NOMO-1 treated with DMSO at 0.1 percent for 48 hours (cell line): Measurements from ENCODE around the gene C12orf76.
"Not testable (repeated sequence)": the region's sequence is repeated elsewhere in the genome, so short reads cannot be mapped to it uniquely, and the experiment has no call there.

Experiments
- DNase-seq: peaks from one replicate; lab custom pipeline; 2025; ENCODE audit not compliant: unreplicated experiment; lab: John Stamatoyannopoulos, UW

The C12orf76 gene

GRCh38 chr12:110048242-110049027, at the start of gene C12orf76:
C12orf76 (minus strand) TSS chr12:110048522; CDS start chr12:110048495, 27 bp downstream.
- peak; percentile 98 for DNase-seq

GRCh38 chr12:110093631-110094311, 45.4 kb upstream of the C12orf76 start:
- DNase-seq, result no peak

GRCh38 chr12:110091136-110091711, 42.9 kb upstream of the C12orf76 start:
- DNase-seq, result no peak

GRCh38 chr12:110090266-110091135, 42.2 kb upstream of the C12orf76 start:
- DNase-seq, result no peak

GRCh38 chr12:110088936-110089335, 40.6 kb upstream of the C12orf76 start:
- peak; percentile 69 for DNase-seq

- peak; percentile 90 for DNase-seq
These were observed 39.9 kb upstream of the C12orf76 start for GRCh38 chr12:110088216-110088615.

GRCh38 chr12:110084314-110085015, 36.1 kb upstream of the C12orf76 start:
- no peak for DNase-seq

- DNase-seq, result no peak
These were observed 32.1 kb upstream of the C12orf76 start for GRCh38 chr12:110080410-110080809.

GRCh38 chr12:110079477-110080400, 31.4 kb upstream of the C12orf76 start:
- DNase-seq, result peak; percentile 92

- no peak for DNase-seq
These were observed 29.5 kb upstream of the C12orf76 start for GRCh38 chr12:110077800-110078199.

- DNase-seq, result no peak
These were observed 27.6 kb upstream of the C12orf76 start for GRCh38 chr12:110075880-110076279.

- no peak for DNase-seq
These were observed 25.8 kb upstream of the C12orf76 start for GRCh38 chr12:110074089-110074488.

- DNase-seq, result no peak
These were observed 24.9 kb upstream of the C12orf76 start for GRCh38 chr12:110073049-110073831.

GRCh38 chr12:110072636-110073035, 24.3 kb upstream of the C12orf76 start:
- not testable (repeated sequence) for DNase-seq

GRCh38 chr12:110071967-110072366, 23.6 kb upstream of the C12orf76 start:
- DNase-seq, result no peak

GRCh38 chr12:110071504-110071903, 23.2 kb upstream of the C12orf76 start:
- DNase-seq, result no peak

GRCh38 chr12:110068654-110069053, 20.3 kb upstream of the C12orf76 start:
- DNase-seq, result no peak

GRCh38 chr12:110068115-110068514, 19.8 kb upstream of the C12orf76 start:
- not testable (repeated sequence) for DNase-seq

- DNase-seq, result no peak
These were observed 19.2 kb upstream of the C12orf76 start for GRCh38 chr12:110067531-110067930.
